EH (cell line): Measurements from ENCODE around the gene TMEM176B.

Source experiments
- DNase-seq: peaks from one replicate; pipeline ENCODE4 v3.0.0-alpha.2; 2015; ENCODE audit warnings: low read depth

The TMEM176B gene

DNA sequence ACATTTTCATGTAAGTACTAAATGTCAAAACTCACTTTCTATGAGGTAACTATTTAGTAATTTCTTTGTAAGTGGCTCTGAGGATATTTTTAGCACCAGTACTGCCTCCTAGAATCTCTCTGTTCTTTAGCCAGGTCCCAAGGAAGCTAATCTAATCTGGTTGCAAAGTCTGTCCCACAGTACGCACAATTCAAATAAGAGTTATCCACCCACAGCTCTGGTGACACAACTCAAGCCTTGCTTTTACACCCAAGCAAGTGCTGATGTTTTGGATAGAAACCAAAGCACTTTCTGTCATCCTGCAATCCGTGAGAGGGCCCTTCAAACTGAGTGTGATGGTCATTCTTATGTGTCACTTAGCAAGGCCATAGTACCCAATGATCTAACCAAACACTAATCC lies 48.5 kb downstream of the TMEM176B start:
- no peak for DNase-seq

DNA sequence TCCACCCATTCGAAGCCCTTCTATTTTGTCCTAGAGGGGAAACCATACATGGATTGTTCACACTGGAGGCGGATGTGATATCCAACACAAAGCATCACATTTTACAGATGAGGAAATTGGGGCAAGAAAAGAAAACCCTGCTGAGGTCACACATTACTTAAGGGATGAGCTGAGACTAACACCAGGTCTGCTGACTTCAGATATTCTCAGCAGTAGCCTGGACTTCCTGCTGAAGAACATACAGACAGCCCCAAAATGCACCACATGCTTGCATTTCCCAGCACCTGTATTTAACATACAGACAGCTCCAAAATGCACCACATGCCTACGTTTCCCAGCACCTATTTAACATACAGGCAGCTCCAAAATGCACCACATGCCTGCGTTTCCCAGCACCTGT lies 51.8 kb downstream of the TMEM176B start:
- DNase-seq = no peak

DNA sequence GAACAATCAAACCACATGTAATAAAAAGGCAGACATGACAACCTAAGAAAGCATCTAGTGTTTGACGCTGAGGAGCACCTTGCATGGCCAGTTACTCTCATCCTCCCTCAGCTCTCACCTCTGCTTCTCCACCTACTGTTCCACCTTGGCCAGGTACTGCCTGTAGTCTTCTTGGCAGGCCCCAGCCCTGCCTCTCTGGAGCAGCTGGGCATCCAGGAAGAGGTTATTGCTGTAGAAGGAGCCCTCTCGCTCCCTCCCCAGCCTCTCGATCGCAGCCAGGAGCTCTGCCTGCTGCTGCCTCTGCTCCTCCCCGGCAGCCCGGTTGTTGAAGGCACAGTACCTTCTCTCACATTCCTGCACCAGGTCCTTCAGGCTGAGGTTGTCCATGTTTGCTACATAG lies 53.2 kb downstream of the TMEM176B start:
- DNase-seq = no peak

DNA sequence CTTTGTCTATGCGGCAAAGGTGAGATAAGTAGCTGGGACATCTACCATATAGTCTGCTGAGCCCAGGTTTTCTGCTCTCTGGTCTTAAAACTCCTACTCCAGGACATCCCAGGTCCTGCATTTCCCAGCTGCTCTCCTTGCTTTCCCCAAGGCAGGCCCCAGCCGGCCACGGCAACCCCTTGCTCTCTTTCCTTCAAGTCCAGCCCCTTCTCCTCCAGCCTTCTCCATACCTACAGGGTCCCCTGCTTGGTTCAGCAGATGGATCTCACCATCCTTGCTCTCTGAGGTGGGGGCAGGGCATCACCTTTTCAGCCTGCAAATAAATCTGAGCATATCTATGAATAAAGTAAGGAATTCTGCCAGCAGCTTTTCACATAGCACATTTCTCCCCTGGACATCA lies 54.3 kb downstream of the TMEM176B start:
- DNase-seq = no peak

DNA sequence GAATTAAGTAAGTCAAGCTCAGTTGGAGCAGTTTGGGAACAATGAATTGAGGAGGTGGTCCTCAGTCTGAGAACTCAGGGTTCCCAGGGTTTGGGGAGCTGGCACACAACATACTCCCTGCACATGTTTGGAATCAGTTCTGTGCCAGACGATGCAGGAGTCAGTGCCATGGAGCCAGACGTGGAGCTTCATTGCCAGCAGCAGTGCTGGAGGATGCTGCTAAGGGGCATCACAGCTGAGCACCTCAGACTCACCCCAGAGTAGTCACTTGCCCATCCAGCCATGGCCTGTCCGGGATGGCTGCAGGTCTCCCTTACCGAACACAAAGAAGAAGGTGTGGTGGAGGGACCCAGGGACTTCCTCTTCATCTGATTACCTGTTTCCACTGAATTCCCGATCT lies 55.1 kb downstream of the TMEM176B start:
- no peak for DNase-seq

- DNase-seq = no peak
These were observed 56.0 kb downstream of the TMEM176B start for GRCh38 chr7:150744041-150744656.

- DNase-seq = no peak
These were observed 57.7 kb downstream of the TMEM176B start for GRCh38 chr7:150742286-150742968.
